ENCODE measurements around the gene RNF224.

DNA sequence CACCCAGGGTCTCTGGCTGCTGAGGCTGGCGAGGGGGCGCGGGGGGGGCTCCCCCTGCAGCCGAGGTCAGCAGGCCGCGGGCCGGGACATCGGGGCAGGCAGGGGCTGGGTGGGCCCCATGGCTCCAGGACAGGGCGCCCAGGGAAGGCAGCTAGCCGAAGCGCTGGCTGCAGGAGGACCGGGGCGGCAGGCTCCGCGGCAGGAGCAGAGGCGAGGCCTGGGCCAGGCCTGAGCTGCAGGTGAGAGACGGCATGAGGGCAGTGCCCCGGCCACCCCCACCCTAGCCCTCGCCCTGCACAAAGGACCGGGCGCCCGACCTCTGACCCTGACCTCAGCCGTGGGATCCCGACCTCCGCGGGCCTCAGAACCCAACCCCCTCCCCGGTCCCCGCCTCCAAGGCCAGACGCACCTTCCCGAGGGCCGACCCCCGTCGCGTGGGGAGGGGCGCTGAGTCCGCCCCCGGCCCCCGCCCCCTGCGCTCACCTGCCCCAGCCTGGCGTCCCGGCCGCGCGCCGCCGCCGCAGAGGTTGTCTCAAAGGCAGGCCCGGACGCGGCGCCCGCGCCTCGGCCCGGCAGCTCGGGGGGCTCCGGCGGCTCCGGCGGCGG lies 5.7 kb upstream of the RNF224 start:
- TF ChIP-seq HCFC1 (IDR thresholded peaks at IDR 0.05; ENCODE audit: low read length) (no peak), CTCF (IDR thresholded peaks at IDR 0.05 in 2 of 3, conservative IDR thresholded peaks at IDR 0.05 in 1 of 3; ENCODE audit: control insufficient read depth in 2 of 3, extremely low read depth in 1 of 3, insufficient read depth in 1 of 3, low read depth in 3 of 3, low read length in 3 of 3) (no peak)

Measured in GM12878 (cell line).